Urothelium cell line (cell line): ENCODE measurements around the gene CBX4.

Experiments
- DNase-seq: peaks from one replicate; pipeline ENCODE4 v3.0.0; 2011; ENCODE audit warnings: low spot score, mixed read lengths
- FAIRE-seq: peaks from 2 replicates; lab custom pipeline; 2011; peaks lifted over from hg19 to GRCh38; lab: Jason Lieb, UNC

Gene CBX4

GRCh38 chr17:79791735-79792161 lies 47.5 kb downstream of the CBX4 start:
- DNase-seq (no peak), FAIRE-seq (no peak)

- FAIRE-seq (no peak), DNase-seq (no peak)
These were observed 48.2 kb downstream of the CBX4 start for GRCh38 chr17:79790805-79791734.

- DNase-seq (no peak), FAIRE-seq (no peak)
These were observed 49.1 kb downstream of the CBX4 start for GRCh38 chr17:79789943-79790804.

- no peak for FAIRE-seq
- no peak for DNase-seq
These were observed 50.0 kb downstream of the CBX4 start for GRCh38 chr17:79788989-79789942.

- peak; percentile 70 for FAIRE-seq
- no peak for DNase-seq
These were observed 50.8 kb downstream of the CBX4 start for GRCh38 chr17:79788455-79788854.

- FAIRE-seq, result no peak
- DNase-seq, result no peak
These were observed 52.2 kb downstream of the CBX4 start for GRCh38 chr17:79786930-79787643.

GRCh38 chr17:79785900-79786810 lies 53.1 kb downstream of the CBX4 start:
- no peak for FAIRE-seq

GRCh38 chr17:79785017-79785899 lies 54.0 kb downstream of the CBX4 start:
- FAIRE-seq, result no peak

More at GRCh38 chr17:79785900-79786810, 53.1 kb downstream of the CBX4 start:
- no peak for DNase-seq

GRCh38 chr17:79784353-79785016 lies 54.8 kb downstream of the CBX4 start:
- no peak for FAIRE-seq
- no peak for DNase-seq

More at GRCh38 chr17:79785017-79785899, 54.0 kb downstream of the CBX4 start:
- no peak for DNase-seq

GRCh38 chr17:79783891-79784290 lies 55.3 kb downstream of the CBX4 start:
- DNase-seq, result no peak
- no peak for FAIRE-seq
